Endothelial cell of umbilical vein (primary cell): Measurements from ENCODE around the gene ULBP3. TPM values are rescaled to one million over a fixed set of nuclear protein-coding genes. Genes with fewer than 3 reads are reported as not detected.

Experiments
- BruUV-seq: library from RNA; stranded (reverse); fragments of 400-500 nt; replicated peaks from 2 replicates; lab custom pipeline; 2021; lab: Mats Ljungman, UMichigan
- CTCF ChIA-PET: fragments of 300-600, 350-600 bp; sonication (Branson Sonifier 250); formaldehyde crosslinking; loops from one replicate; lab custom pipeline; 2021; ENCODE audit warnings: antibody characterized with exemption, inconsistent platforms; lab: Charles Lee
- POLR2A ChIA-PET: fragments of 300-600, 350-600 bp; sonication (Branson Sonifier 250); formaldehyde crosslinking; loops from one replicate; lab custom pipeline; 2021; ENCODE audit warnings: antibody characterized with exemption, inconsistent platforms; lab: Charles Lee
- DNase-seq: peaks from one replicate; pipeline ENCODE4 v3.0.0-alpha.2; 2011; ENCODE audit warnings: low read depth, low spot score
- FAIRE-seq: peaks from 2 replicates; lab custom pipeline; 2011; peaks lifted over from hg19 to GRCh38; lab: Jason Lieb, UNC
- H2AFZ ChIP-seq: 2 replicates; pipeline ENCODE4 v1.6.0; 2012; ENCODE audit warnings: low read depth, low read length, control low read depth, inconsistent platforms
- H3K27ac ChIP-seq: 2 replicates; pipeline ENCODE4 v1.5.1; 2011; ENCODE audit warnings: low read depth, mild to moderate bottlenecking, control low read depth, low read length, moderate library complexity; ENCODE audit not compliant: insufficient read depth
- H3K27me3 ChIP-seq, 2 experiments: 2 replicates each; pipeline versions ENCODE4 v1.6.0 to v1.6.1; 2011; ENCODE audit warnings: low read length in 2 of 2, mixed read lengths in 1 of 2; ENCODE audit not compliant: control insufficient read depth in 2 of 2, insufficient read depth in 2 of 2
- H3K36me3 ChIP-seq, 2 experiments: 2 replicates in 1 of 2; 3 replicates in 1 of 2; pipeline ENCODE4 v1.5.1; 2011; ENCODE audit warnings: low read length in 2 of 2, mild to moderate bottlenecking in 1 of 2, moderate library complexity in 1 of 2; ENCODE audit not compliant: control insufficient read depth in 2 of 2, insufficient read depth in 2 of 2; ENCODE audit errors: extremely low read depth in 1 of 2
- H3K4me1 ChIP-seq: 3 replicates; pipeline ENCODE4 v1.5.1; 2011; ENCODE audit warnings: mild to moderate bottlenecking, low read length; ENCODE audit not compliant: control insufficient read depth, insufficient read depth; ENCODE audit errors: extremely low read depth
- H3K4me2 ChIP-seq: 2 replicates; pipeline ENCODE4 v1.6.1; 2011; ENCODE audit warnings: low read length, control low read depth, mixed read lengths; ENCODE audit not compliant: insufficient read depth
- H3K4me3 ChIP-seq, 3 experiments: fragments of 200-600 bp in 1 of 3; sonication (generic), shearing (Covaris generic) in 1 of 3; replicated peaks in 1 of 3; 2 replicates each; pipeline ENCODE4 v1.5.1; 2011 to 2016; ENCODE audit warnings: control low read depth in 3 of 3, low read length in 3 of 3, mild to moderate bottlenecking in 2 of 3, inconsistent platforms in 1 of 3, low read depth in 1 of 3, moderate library complexity in 1 of 3; ENCODE audit not compliant: insufficient read depth in 1 of 3
- H3K79me2 ChIP-seq: 2 replicates; pipeline ENCODE4 v1.6.0; 2012; ENCODE audit warnings: low read length, inconsistent platforms; ENCODE audit not compliant: control insufficient read depth, insufficient read depth
- H3K9ac ChIP-seq: replicated peaks from 2 replicates; pipeline ENCODE3; 2011; ENCODE audit warnings: low read length, control low read depth; ENCODE audit not compliant: insufficient read depth; ENCODE audit errors: extremely low read depth
- H3K9me1 ChIP-seq: replicated peaks from 3 replicates; pipeline ENCODE4 v1.6.0; 2011; ENCODE audit warnings: mild to moderate bottlenecking, low read length; ENCODE audit not compliant: control insufficient read depth, insufficient read depth; ENCODE audit errors: extremely low read depth
- H3K9me3 ChIP-seq: replicated peaks from 2 replicates; pipeline ENCODE4 v1.5.1; 2012; ENCODE audit warnings: low read length, inconsistent platforms; ENCODE audit not compliant: control insufficient read depth, insufficient read depth
- H4K20me1 ChIP-seq: replicated peaks from 2 replicates; pipeline ENCODE3; 2011; ENCODE audit warnings: mild to moderate bottlenecking, low read length; ENCODE audit not compliant: control insufficient read depth, insufficient read depth; ENCODE audit errors: extremely low read depth
- CTCF ChIP-seq, 2 donors: IDR thresholded peaks; 1 replicate in 1 of 2; 2 replicates in 1 of 2; pipeline ENCODE4 v1.5.1; 2011; ENCODE audit warnings: low read length in 2 of 2, mild to moderate bottlenecking in 2 of 2, moderate library complexity in 2 of 2, control low read depth in 1 of 2, inconsistent platforms in 1 of 2, low read depth in 1 of 2; ENCODE audit not compliant: insufficient read depth in 1 of 2; ENCODE audit errors: extremely low read depth in 1 of 2
- EZH2 ChIP-seq: IDR thresholded peaks from 2 replicates; pipeline ENCODE4 v1.6.1; 2012; ENCODE audit warnings: borderline replicate concordance, low read depth, mild to moderate bottlenecking, moderate library complexity, low read length, inconsistent platforms; ENCODE audit not compliant: severe bottlenecking
- FOS ChIP-seq: IDR thresholded peaks from 2 replicates; pipeline ENCODE4 v1.6.1; 2011; ENCODE audit warnings: mild to moderate bottlenecking, low read length, moderate library complexity, borderline replicate concordance; ENCODE audit not compliant: insufficient read depth
- GATA2 ChIP-seq: IDR thresholded peaks from 2 replicates; pipeline ENCODE4 v1.7.0; 2011; ENCODE audit warnings: low read depth, mild to moderate bottlenecking, moderate library complexity, mixed read lengths, low read length; ENCODE audit not compliant: insufficient read length, insufficient read depth
- JUN ChIP-seq: IDR thresholded peaks from 2 replicates; pipeline ENCODE4 v1.6.1; 2011; ENCODE audit warnings: borderline replicate concordance, low read depth; ENCODE audit not compliant: insufficient read length, insufficient read depth
- MAX ChIP-seq: IDR thresholded peaks from 2 replicates; pipeline ENCODE4 v1.6.1; 2011; ENCODE audit not compliant: insufficient read depth, insufficient read length
- MYC ChIP-seq: IDR thresholded peaks from one replicate; pipeline ENCODE4 v1.6.1; 2011; ENCODE audit warnings: mild to moderate bottlenecking, low read depth, low read length
- POLR2A ChIP-seq: IDR thresholded peaks from 2 replicates; pipeline ENCODE4 v1.6.1; 2012; ENCODE audit warnings: low read depth, mild to moderate bottlenecking, control low read depth, low read length
- POLR2AphosphoS5 ChIP-seq: IDR thresholded peaks from 2 replicates; pipeline ENCODE4 v1.6.1; 2012; ENCODE audit warnings: low read depth, mild to moderate bottlenecking, control low read depth, low read length, moderate library complexity; ENCODE audit not compliant: insufficient read depth
- dilution Hi-C: fragments of 300-500 bp; cut with MboI; formaldehyde crosslinking; loops from one replicate; pipeline ENCODE4 v1.15.0; 2019; ENCODE audit warnings: low sequenced_read_pairs; ENCODE audit not compliant: extremely low pct_ligation_motif_present
- intact Hi-C: fragments of 100-400 bp; cut with micrococcal nuclease; formaldehyde crosslinking; loops from one replicate; pipeline ENCODE4 v1.10.0; 2022
- polyA plus RNA-seq, 4 experiments: library from polyadenylated mRNA; depleted of rRNA in 3 of 4; stranded (reverse) in 3 of 4; unstranded in 1 of 4; fragments of >200 nt; gene quantifications; 2 replicates each; pipeline versions ENCODE4 v1.2.1 to v1.2.3, GENCODE V29; 2011 to 2012; ENCODE audit warnings: missing spikeins in 1 of 4
- total RNA-seq: library from RNA; stranded (reverse); gene quantifications from 2 replicates; pipeline ENCODE4 v1.2.3, GENCODE V29; 2021

The ULBP3 gene
- total and polyA plus RNA-seq, 2 donors (not counting 3 experiments of a cell fraction or from before 2014, with no cell fraction given), result 7.1 to 12.8 TPM

GRCh38 chr6:150058231-150058792 is 10.6 kb downstream of the ULBP3 start:
- no peak for DNase-seq
- intact Hi-C loops, result no loop called here
- no peaks in the 10 kb centered on the region for H3K9me3 ChIP-seq
- ChIA-PET POLR2A (no interaction called here), CTCF (no interaction called here)
- FAIRE-seq, result no peak
- no peak overlapping the region for H3K4me2 ChIP-seq
- H3K79me2 ChIP-seq, result no peaks in the 10 kb centered on the region
- H3K9ac ChIP-seq, result no peak overlapping the region
- H3K36me3 ChIP-seq, result no peaks in the 10 kb centered on the region
- peaks cover 2 to 10% of the 10 kb centered on the region in 2 experiments for H3K27me3 ChIP-seq
- no peaks in the 10 kb centered on the region for H3K9me1 ChIP-seq
- H3K4me3 ChIP-seq, result no peak overlapping the region
- H3K27ac ChIP-seq, result no peak overlapping the region
- H3K4me1 ChIP-seq, result no peaks in the 10 kb centered on the region
- no peak overlapping the region for H2AFZ ChIP-seq
- dilution Hi-C loops, result no loop called here
- BruUV-seq, result no TSS peak
- TF ChIP-seq FOS, result no peak
- TF ChIP-seq EZH2, result no peak
- TF ChIP-seq MAX, result no peak
- TF ChIP-seq MYC, result no peak
- no peak for TF ChIP-seq CTCF (IDR thresholded peaks at IDR 0.05; ENCODE audit: extremely low read depth in 1 of 2, insufficient read depth in 1 of 2, low read depth in 1 of 2, low read length in 2 of 2)
- no peak for TF ChIP-seq POLR2A
- TF ChIP-seq POLR2AphosphoS5, result no peak
- no peak for TF ChIP-seq GATA2
- TF ChIP-seq JUN, result no peak
- H4K20me1 ChIP-seq, result no peaks in the 10 kb centered on the region
